Measurements from ENCODE around the gene DHFR.
A peak's percentile ranks its signal among the peaks of the same experiment; 100 is the strongest.
"Not testable (repeated sequence)": the region's sequence is repeated elsewhere in the genome, so short reads cannot be mapped to it uniquely, and the experiment has no call there.

DHFR gene

DNA sequence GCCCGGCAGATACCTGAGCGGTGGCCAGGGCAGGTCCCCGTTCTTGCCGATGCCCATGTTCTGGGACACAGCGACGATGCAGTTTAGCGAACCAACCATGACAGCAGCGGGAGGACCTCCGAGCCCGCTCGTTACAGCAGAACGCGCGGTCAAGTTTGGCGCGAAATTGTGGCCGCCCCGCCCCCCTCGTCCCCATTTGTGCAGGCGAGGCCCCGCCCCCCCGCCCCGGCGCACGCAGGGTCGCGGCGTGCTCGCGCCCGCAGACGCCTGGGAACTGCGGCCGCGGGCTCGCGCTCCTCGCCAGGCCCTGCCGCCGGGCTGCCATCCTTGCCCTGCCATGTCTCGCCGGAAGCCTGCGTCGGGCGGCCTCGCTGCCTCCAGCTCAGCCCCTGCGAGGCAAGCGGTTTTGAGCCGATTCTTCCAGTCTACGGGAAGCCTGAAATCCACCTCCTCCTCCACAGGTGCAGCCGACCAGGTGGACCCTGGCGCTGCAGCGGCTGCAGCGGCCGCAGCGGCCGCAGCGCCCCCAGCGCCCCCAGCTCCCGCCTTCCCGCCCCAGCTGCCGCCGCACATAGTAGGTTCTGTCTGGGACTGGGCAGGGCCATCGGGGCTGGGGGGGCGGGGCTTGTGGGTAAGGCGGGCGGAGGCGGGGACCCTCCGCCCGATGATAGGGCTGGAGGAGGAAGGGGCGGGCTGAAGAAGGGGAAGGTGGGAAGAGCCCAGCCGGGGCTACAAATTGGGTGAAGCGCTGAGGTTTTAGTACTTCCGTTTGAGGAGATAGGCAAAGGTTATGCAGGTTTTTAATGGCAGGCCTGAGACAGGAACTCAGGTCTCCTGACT, at the start of gene DHFR, which contains the start of gene MSH3:
DHFR (minus strand) TSS at position 593 of the 840 bp plus-strand sequence; CDS start at position 99, 494 bp downstream.
MSH3 (plus strand) TSS at position 262 of the 840 bp plus-strand sequence; CDS start at position 338, 76 bp downstream.
- peak; percentile 91 for DNase-seq (ENCODE audit: low spot score)

DNA sequence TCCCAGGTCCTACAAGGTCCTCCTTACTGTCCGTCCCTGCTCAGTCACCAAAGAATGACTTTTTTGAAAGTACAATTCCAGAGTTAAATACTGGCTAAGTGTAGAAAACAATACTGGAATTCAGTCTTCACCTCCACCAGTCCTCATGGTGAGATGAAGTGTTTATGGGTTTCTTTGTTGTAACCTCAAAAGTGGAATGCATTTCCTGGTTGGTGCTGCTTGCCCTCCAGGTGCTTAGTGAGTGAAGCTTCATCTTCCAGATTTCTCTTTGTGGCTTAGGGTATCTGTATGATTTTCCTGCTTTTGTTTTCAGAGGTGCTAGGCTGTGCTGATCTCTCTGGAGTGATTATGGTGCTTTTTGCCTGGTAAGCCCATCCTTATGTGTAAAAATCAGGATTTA, 49.4 kb upstream of the DHFR start:
- DNase-seq (ENCODE audit: low spot score), result no peak

DNA sequence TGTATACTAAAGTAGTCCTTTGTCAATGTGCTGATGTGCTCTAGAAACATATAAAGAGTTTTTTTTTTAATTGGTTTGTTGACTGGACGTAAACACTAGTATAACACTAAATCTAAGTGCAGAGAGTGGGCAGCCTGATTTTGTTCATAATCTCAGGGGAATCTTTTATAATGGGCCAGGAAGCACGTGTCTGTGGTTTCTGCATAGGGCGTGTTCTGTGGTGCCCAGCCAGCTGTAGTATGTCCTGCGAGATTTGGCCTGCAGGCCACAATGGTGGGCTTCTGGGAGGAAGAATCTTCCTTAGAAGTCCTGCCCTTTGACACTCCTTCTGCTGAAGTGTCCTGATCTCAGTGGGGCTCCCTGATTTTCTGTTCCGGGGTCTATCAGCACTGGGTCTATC, 49.0 kb upstream of the DHFR start:
- no peak for DNase-seq (ENCODE audit: low spot score)

DNA sequence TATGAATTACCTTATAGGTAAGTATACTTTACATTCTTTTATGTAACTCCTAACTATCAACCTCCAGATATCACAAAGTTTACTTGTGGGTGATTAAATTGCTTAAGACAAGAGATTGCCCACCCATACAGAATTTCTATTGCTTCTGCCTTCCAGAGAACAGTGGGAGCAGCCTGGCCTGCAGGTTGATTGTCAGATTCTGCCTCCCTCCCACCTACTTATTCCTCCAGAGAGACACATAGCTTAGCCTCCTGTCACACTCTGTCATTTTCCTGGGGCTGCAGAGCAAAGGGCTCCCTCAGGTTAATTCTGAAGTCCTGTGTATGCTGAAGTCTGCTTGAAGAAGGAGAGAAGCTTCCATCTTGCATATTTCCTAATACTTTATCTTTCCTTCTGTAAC, 48.5 kb upstream of the DHFR start:
- no peak for DNase-seq (ENCODE audit: low spot score)

GRCh38 chr5:80701597-80701996, 46.8 kb upstream of the DHFR start:
- DNase-seq (ENCODE audit: low spot score), result no peak

DNA sequence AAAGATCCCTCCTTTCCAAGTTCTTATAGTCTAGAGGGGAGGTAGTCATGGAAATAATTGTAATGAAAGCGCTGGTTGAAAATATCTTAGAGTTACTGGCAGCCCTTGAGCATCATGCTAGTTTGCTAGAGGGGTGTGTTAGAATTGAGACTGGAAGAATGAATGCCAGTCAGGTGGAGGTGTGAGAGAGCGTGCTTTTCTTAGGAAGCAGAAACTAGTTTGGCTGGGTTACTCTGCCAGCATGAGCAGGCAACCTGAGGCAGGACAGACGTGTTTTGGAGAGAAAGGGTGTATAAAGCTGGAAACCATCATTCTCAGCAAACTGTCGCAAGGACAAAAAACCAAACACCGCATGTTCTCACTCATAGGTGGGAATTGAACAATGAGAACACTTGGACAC, 43.6 kb upstream of the DHFR start:
- DNase-seq (ENCODE audit: low spot score), result no peak

DNA sequence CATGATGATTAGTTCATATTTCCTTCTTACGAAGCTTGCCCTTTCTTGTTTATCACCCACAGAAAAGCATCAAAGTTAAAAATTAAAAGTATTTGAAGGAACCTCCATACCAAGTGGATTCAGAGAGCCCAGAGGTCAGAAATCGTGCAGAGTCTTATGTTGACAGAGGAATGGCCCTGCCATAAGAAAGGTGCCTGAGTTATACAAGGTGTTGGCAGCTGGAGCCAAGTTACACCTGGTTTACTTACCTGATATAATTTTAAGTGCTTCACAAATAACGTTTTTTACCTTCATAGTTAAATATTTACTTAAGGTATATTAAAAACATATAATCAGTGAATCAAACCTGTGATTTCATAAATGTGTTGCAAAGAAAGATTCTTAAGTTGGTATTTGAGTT, 42.3 kb upstream of the DHFR start:
- DNase-seq (ENCODE audit: low spot score), result no peak

DNA sequence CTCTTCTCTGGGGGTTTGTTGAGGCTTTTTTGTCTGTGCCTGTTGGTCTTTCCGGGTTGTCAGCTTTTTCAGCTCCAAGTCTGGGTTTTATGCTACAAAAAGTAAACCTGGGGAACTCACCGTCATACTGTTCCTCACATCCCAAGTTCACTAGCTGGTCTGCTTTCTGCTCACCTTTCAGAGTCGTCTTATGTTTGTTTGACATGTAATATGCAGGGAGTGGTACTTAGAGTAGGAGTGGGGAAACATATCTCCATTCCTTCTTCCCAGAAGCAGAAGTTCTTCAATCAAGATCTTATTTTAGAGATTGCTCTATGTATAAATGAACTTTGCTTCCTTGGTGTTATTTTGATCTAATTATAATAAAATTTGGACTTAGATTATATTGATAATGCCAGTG, 41.7 kb upstream of the DHFR start:
- no peak for DNase-seq (ENCODE audit: low spot score)

DNA sequence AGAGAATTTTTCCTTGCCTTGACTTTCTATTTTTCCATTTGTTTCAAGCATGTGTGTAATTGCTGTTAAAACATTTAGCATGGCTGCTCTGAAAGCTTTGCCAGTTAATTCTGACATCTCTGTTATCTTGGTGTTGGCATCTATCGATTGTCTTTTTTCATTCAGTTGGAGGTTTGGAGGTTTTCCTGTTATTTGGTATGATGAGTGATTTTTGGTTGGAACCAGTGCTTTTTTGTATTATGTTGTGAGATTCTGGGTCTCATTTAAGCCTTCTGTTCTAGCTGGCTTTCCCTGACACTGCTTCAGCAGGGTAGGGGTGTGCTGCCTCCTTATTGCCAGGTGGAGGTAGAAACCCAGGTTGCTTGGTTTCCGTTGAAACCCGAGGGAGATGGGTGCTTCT, 40.9 kb upstream of the DHFR start:
- no peak for DNase-seq (ENCODE audit: low spot score)

- no peak for DNase-seq (ENCODE audit: low spot score)
Measured at GRCh38 chr5:80689627-80690026, 34.8 kb upstream of the DHFR start.

GRCh38 chr5:80688648-80689420, 34.1 kb upstream of the DHFR start:
- DNase-seq (ENCODE audit: low spot score), result no peak

DNA sequence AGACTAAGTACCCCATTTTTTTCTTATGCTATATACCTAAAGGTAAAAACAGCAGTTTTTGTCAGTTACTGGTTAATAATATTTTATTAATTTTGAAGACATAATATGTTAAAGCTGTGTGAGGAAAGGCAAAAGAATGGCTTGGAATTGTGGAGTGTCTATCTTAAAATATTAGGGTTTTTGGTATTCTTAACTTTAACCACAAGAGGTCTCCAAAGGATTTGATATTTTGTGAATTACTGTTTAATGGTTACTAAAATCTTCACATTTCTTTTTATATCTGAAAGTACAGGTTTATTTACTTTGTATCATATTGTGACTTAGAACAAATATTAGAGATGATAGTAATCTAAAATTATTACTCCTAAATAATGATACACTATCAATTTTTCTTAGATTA, 32.0 kb upstream of the DHFR start:
- no peak for DNase-seq (ENCODE audit: low spot score)

GRCh38 chr5:80676706-80677105, 21.9 kb upstream of the DHFR start:
- DNase-seq (ENCODE audit: low spot score), result no peak

GRCh38 chr5:80672140-80672736, 17.5 kb upstream of the DHFR start:
- DNase-seq (ENCODE audit: low spot score), result peak; percentile 65

- DNase-seq (ENCODE audit: low spot score), result no peak
Measured at GRCh38 chr5:80668016-80668969, 13.5 kb upstream of the DHFR start.

DNA sequence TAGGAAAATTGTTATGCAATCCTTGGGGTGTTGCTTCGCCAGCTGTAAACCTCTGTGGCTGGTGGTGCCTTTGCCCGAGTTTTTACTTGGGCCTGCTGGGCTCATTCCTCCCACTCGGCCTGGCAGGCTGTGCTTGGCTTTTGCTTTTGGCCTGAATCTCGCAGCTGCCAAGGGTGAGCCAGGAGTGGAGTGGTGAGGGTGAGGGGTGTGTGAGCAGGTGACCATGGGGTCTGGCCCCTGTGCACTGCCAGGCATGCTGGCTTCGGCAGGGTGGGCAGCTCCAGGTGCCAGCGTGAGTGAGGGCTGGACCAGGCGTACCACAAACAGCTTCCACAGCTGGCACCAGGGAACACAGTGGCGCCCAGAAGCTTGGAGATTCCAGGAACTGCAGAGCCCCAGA, 12.6 kb upstream of the DHFR start:
- DNase-seq (ENCODE audit: low spot score), result no peak

- no peak for DNase-seq (ENCODE audit: low spot score)
Measured at GRCh38 chr5:80665057-80665456, 10.3 kb upstream of the DHFR start.

DNA sequence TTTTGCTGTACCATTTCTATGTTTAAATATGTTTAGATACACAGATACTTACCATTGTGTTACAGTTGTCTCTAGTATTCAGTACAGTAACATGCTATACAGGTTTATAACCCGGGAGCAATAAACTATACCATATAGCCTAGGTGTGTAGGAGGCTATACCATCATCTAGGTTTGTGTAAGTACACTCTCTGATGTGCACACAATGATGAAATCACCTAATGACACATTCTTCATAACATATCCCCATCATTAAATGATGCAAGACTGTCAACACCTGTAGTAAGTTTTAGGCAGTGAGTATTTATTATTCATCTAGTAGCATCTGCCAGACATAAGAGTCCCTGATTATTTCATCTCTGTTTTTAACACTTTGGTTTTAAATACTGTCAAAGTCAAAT, 7.3 kb upstream of the DHFR start:
- DNase-seq (ENCODE audit: low spot score), result no peak

DNA sequence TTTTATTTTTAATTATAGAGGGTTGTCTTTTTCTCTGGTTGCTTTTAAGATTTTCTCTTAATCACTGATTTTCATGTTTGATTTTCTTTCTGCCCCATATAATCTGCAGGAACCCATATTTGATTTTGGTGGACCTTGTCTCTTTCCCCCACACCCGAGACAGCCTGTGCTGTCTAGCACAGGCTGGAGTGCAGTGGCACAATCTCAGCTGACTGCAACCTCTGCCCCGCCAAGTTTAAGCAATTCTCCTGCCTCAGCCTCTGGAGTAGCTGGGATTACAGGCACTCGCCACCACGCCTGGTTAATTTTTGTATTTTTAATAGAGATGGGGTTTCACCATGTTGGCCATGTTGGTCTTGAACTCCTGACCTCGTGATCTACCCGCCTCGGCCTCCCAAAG, 5.9 kb upstream of the DHFR start:
- not testable (repeated sequence) for DNase-seq (ENCODE audit: low spot score)

GRCh38 chr5:80659106-80659505, 4.3 kb upstream of the DHFR start:
- no peak for DNase-seq (ENCODE audit: low spot score)

GRCh38 chr5:80656425-80656824, 1.6 kb upstream of the DHFR start:
- DNase-seq (ENCODE audit: low spot score), result no peak

Measured in ecto neural progenitor cell (in vitro differentiated cells).